Spleen (tissue), 7 donors: Measurements from ENCODE around the gene ADORA2A.

Source experiments
- CTCF ChIP-seq, 11 experiments: fragments of 200-600 bp in 7 of 11; fragments of 450-650 bp in 4 of 11; sonication (generic) in 4 of 11; IDR thresholded peaks in 8 of 11; conservative IDR thresholded peaks in 3 of 11; 1 replicate in 7 of 11; 2 replicates in 4 of 11; pipeline versions ENCODE4 v1.4.0 to v1.8.0; 2016 to 2021; ENCODE audit warnings: antibody characterized with exemption in 11 of 11, inconsistent platforms in 4 of 11, mild to moderate bottlenecking in 1 of 11
- POLR2AphosphoS5 ChIP-seq, 3 donors: sonication (generic); formaldehyde crosslinking; IDR thresholded peaks; one replicate each; pipeline ENCODE4 v1.5.1; 2017; ENCODE audit warnings: antibody characterized with exemption in 3 of 3
- donor health status: DM: no; HTN: no; CAD: no; lungs with moderate emphysema.
- donor health status: DM: no; HTN: no; CAD: no.
- donor health status: DM: no; HTN: no; CAD: no.

GRCh38 chr22:24407278-24407665 lies 20.1 kb upstream of the ADORA2A start:
- TF ChIP-seq CTCF (IDR thresholded peaks at IDR 0.05 in 8 of 11, conservative IDR thresholded peaks at IDR 0.05 in 3 of 11) (no peak), POLR2AphosphoS5 (IDR thresholded peaks at IDR 0.05) (peak in 2 of 3 donors; percentile 39 to 55)
